Cardiac muscle cell (in vitro differentiated cells and primary cell): ENCODE data around the gene CCSER1. TPM values are rescaled to one million over a fixed set of nuclear protein-coding genes. Genes with fewer than 3 reads are reported as not detected.

Source experiments
- DNase-seq, 2 donors: peaks; one replicate each; pipeline versions ENCODE4 v3.0.0 to v3.0.0-alpha.2; 2010 to 2017; ENCODE audit warnings: low read depth in 1 of 2, low spot score in 1 of 2
- H3K27ac ChIP-seq: fragments of 200-600 bp; sonication (generic); 2 replicates; pipeline ENCODE4 v1.5.1; 2016
- H3K27me3 ChIP-seq: fragments of 200-600 bp; sonication (generic); 2 replicates; pipeline ENCODE4 v1.6.0; 2016; ENCODE audit warnings: control low read depth
- H3K36me3 ChIP-seq: fragments of 200-600 bp; sonication (generic); 2 replicates; pipeline ENCODE4 v1.5.1; 2016; ENCODE audit warnings: control low read depth
- H3K4me1 ChIP-seq: fragments of 200-600 bp; sonication (generic); 2 replicates; pipeline ENCODE4 v1.8.1; 2017; ENCODE audit warnings: low read depth, mild to moderate bottlenecking, mixed run types
- H3K4me3 ChIP-seq: fragments of 200-600 bp; sonication (generic); 2 replicates; pipeline ENCODE4 v1.5.1; 2016; ENCODE audit warnings: mild to moderate bottlenecking
- H3K9me3 ChIP-seq: fragments of 200-600 bp; sonication (generic); 2 replicates; pipeline ENCODE4 v1.5.1; 2017; ENCODE audit warnings: low read depth, mild to moderate bottlenecking, control low read depth
- CTCF ChIP-seq: IDR thresholded peaks from 2 replicates; pipeline ENCODE4 v1.5.1; 2012; ENCODE audit warnings: low read depth, mild to moderate bottlenecking, low read length
- polyA plus RNA-seq: library from polyadenylated mRNA; unstranded; fragments of >200 nt; fragmentation: Nextera tagmentation; extraction: Ambion mirVana; gene quantifications from 2 replicates; pipeline ENCODE4 v1.2.1, GENCODE V29; 2016
- total RNA-seq: library from RNA; depleted of rRNA; stranded (reverse); fragments of >200 nt; gene quantifications from 2 replicates; pipeline ENCODE4 v1.2.3, GENCODE V29; 2016

Gene CCSER1
- total and polyA plus RNA-seq, 2 experiments from 2014 or later: 0.77 to 3.6 TPM

DNA sequence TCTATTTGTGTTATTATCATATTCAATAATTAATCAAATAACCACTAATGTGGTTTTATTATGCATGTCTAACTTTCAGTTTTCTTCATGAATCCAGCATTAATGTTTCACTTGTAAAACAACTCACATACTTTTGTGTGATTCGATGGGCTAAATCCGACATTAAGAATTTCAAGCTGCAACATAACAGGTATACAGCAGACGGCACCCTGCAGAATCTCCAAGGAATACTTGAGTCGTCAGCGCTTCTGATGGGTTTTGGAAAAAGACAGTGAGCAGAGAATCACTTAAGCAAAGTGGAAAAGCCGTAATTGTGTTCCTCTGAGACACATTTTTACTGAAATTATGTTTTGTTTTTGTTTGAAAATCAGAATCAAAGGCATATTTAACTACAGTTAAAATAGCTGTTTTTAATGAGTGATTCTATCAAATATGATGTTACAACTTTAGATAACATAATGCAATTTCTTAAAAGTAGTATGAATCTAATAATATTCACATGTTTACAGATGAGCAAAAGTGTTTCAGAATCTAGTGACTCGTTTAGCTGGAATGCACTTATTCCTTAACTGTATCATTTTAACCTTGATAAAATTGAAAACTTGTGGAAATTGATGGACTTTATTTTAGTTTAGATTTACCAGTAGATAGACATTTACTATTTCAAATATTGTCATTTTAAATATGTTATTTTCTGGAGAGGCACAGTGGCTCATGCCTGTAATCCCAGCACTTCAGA, 514.8 kb downstream of the CCSER1 start:
- Histone ChIP-seq H3K36me3 (no peaks in the 10 kb centered on the region), H3K27ac (no peak overlapping the region), H3K4me1 (peaks cover 4% of the 10 kb centered on the region), H3K4me3 (no peak overlapping the region), H3K27me3 (no peaks in the 10 kb centered on the region), H3K9me3 (no peaks in the 10 kb centered on the region)
- peak in 1 of 2 donors; percentile 15 for DNase-seq
- no peak for TF ChIP-seq CTCF

DNA sequence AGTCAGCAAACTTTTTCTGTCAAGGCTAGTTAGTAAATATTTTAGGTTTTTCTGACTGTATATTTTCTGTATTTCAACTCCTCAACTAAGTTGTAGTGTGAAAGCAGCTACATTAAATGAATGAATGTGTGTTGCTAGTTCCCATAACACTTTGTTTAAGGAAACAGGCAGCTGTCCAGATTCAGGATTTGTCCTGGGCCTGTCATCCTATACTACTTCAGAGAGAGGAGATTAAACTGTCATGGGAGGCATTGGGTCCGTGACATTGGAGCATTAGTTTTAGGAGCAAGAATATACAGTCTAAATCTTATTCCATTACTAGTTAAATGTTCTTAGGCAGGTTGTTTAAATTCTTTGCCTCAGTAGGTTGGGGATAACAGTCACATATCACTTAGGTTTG, 516.0 kb downstream of the CCSER1 start:
- no peak for TF ChIP-seq CTCF
- no peak for DNase-seq
- H3K4me3 ChIP-seq: no peak overlapping the region
- no peaks in the 10 kb centered on the region for H3K9me3 ChIP-seq
- no peak overlapping the region for H3K27ac ChIP-seq
- no peaks in the 10 kb centered on the region for H3K27me3 ChIP-seq
- no peaks in the 10 kb centered on the region for H3K36me3 ChIP-seq
- peaks cover 4% of the 10 kb centered on the region for H3K4me1 ChIP-seq

DNA sequence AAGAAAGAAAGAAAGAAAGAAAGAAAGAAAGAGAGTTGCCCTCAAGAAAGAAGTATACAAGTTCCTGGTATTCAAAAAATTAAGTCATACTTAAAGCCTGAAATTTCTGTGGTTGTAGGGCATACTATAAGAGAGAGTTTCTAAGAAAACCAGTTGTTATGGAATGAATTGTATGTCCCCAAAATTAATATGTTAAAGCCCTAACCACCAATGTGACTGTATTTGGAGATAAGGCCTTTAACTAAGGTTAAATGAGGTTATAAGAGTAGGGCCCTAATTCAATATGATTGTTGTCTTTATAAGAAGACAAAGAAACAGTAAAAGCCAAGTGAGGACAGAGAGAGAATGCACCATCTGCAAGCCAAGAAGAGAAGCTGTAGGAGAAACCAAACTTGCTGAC, 521.1 kb downstream of the CCSER1 start:
- TF ChIP-seq CTCF: no peak
- Histone ChIP-seq H3K27ac (no peak overlapping the region), H3K27me3 (no peaks in the 10 kb centered on the region), H3K36me3 (no peaks in the 10 kb centered on the region), H3K9me3 (no peaks in the 10 kb centered on the region), H3K4me3 (no peak overlapping the region), H3K4me1 (no peaks in the 10 kb centered on the region)
- no peak for DNase-seq

DNA sequence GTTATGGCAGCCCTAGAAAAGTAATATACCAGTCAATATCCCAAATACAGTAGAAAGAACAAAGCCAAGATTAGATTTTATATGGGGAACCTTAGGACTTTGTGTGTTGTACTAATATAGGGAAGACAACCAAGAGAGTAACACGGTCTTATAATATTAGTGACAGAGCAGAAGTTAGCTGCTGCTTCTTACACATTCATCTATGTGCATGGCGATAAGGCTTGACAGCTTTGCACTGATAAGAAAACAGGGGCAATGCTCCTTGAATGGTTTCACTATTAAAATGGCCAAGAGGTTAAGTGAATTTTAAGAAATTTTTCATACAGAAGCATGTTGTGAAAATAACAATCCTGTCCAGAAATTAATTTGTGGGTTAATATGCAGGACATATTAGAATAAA, 521.6 kb downstream of the CCSER1 start:
- H3K4me1 ChIP-seq: no peaks in the 10 kb centered on the region
- H3K36me3 ChIP-seq: no peaks in the 10 kb centered on the region
- DNase-seq: no peak
- H3K4me3 ChIP-seq: no peak overlapping the region
- TF ChIP-seq CTCF: no peak
- no peaks in the 10 kb centered on the region for H3K9me3 ChIP-seq
- no peak overlapping the region for H3K27ac ChIP-seq
- no peaks in the 10 kb centered on the region for H3K27me3 ChIP-seq

GRCh38 chr4:90660672-90661071, 533.5 kb downstream of the CCSER1 start:
- no peaks in the 10 kb centered on the region for H3K27me3 ChIP-seq
- H3K9me3 ChIP-seq: no peaks in the 10 kb centered on the region
- no peak for DNase-seq
- no peak for TF ChIP-seq CTCF
- no peaks in the 10 kb centered on the region for H3K36me3 ChIP-seq
- H3K4me1 ChIP-seq: no peaks in the 10 kb centered on the region
- no peak overlapping the region for H3K4me3 ChIP-seq
- no peak overlapping the region for H3K27ac ChIP-seq
